HG02973 (cell line): ENCODE measurements around the gene PLA2G1B.

Experiments used
- ATAC-seq: cut with Tn5 transposase; IDR thresholded peaks from one replicate; pipeline ENCODE4 v1.9.1; 2021; ENCODE audit warnings: moderate library complexity; ENCODE audit not compliant: unreplicated experiment

PLA2G1B gene

GRCh38 chr12:120327593-120327992 lies at the start of gene PLA2G1B:
PLA2G1B (minus strand) TSS chr12:120327779; CDS start chr12:120327753, 26 bp downstream.
- no peak for ATAC-seq

- no peak for ATAC-seq
Measured at GRCh38 chr12:120376934-120377572, 49.5 kb upstream of the PLA2G1B start.

GRCh38 chr12:120376416-120376815 lies 48.8 kb upstream of the PLA2G1B start:
- no peak for ATAC-seq

- no peak for ATAC-seq
Measured at GRCh38 chr12:120376009-120376408, 48.4 kb upstream of the PLA2G1B start.

- no peak for ATAC-seq
Measured at GRCh38 chr12:120373683-120374082, 46.1 kb upstream of the PLA2G1B start.

- ATAC-seq = no peak
Measured at GRCh38 chr12:120370343-120371243, 43.0 kb upstream of the PLA2G1B start.

GRCh38 chr12:120369603-120370342 lies 42.2 kb upstream of the PLA2G1B start:
- ATAC-seq = no peak

- no peak for ATAC-seq
Measured at GRCh38 chr12:120368789-120369602, 41.4 kb upstream of the PLA2G1B start, which contains the start of gene MSI1. MSI1 (minus strand) TSS chr12:120369164; CDS start chr12:120369091, 73 bp downstream.

GRCh38 chr12:120367924-120368788 lies 40.6 kb upstream of the PLA2G1B start:
- ATAC-seq = no peak

- ATAC-seq = no peak
Measured at GRCh38 chr12:120367233-120367923, 39.8 kb upstream of the PLA2G1B start.

GRCh38 chr12:120366845-120367232 lies 39.3 kb upstream of the PLA2G1B start:
- ATAC-seq = no peak

- ATAC-seq = no peak
Measured at GRCh38 chr12:120366341-120366705, 38.7 kb upstream of the PLA2G1B start.

GRCh38 chr12:120365675-120366340 lies 38.2 kb upstream of the PLA2G1B start:
- no peak for ATAC-seq

GRCh38 chr12:120364487-120364886 lies 36.9 kb upstream of the PLA2G1B start:
- no peak for ATAC-seq

GRCh38 chr12:120363274-120363855 lies 35.8 kb upstream of the PLA2G1B start:
- ATAC-seq = no peak

GRCh38 chr12:120362516-120363273 lies 35.1 kb upstream of the PLA2G1B start:
- ATAC-seq = no peak

- ATAC-seq = no peak
Measured at GRCh38 chr12:120361506-120362208, 34.1 kb upstream of the PLA2G1B start.
